NCI-H1105 treated with DMSO at 0.1 percent for 48 hours (cell line): ENCODE data around the gene ACO1.
"Not testable (repeated sequence)": the region's sequence is repeated elsewhere in the genome, so short reads cannot be mapped to it uniquely, and the experiment has no call there.

Experiments used
- DNase-seq: peaks from one replicate; lab custom pipeline; 2025; lab: John Stamatoyannopoulos, UW

The ACO1 gene

DNA sequence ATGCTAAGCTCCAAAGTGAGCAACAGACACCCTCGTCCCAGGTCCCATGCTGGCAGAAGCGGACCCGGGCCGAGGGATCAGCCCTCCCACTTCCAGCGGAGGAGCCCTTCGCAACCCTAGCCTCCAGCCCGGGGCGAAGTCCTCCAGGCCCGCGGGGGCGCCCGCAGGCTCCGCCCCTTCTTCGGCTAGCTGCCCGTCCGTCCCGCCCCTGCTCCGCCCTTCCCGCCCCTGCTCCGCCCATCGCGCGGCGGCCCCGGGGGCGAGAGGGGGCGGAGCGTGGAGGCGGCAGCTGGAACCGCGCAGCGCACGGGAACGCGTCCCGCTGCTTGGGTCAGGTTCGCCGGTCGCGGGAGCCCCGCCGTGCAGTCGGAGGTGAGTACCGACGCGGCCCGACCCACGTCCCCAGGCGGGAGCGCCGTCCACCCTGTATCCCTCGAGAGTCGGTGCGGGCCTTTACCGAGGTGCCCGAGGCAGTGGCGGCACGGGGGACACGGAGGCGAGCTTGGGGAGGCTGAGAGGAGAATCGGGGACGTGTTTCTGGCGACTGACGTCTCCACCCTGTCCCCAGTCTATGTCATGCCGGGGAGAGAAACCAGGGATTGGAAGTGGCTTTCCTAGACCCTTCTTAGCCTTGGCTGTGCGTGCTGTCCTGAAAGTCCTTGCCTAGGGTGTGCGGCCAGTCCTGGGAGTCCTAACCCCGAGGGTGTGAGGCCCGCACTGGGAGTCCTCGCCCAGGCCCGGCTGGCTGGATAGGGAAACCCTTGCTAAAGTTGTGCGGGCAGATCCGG is at the start of gene ACO1:
Gene ACO1, plus strand, starts transcription at position 280 of the 788 bp plus-strand sequence. CDS start 20,864 bp downstream, outside the sequence.
- peak; percentile 77 for DNase-seq

DNA sequence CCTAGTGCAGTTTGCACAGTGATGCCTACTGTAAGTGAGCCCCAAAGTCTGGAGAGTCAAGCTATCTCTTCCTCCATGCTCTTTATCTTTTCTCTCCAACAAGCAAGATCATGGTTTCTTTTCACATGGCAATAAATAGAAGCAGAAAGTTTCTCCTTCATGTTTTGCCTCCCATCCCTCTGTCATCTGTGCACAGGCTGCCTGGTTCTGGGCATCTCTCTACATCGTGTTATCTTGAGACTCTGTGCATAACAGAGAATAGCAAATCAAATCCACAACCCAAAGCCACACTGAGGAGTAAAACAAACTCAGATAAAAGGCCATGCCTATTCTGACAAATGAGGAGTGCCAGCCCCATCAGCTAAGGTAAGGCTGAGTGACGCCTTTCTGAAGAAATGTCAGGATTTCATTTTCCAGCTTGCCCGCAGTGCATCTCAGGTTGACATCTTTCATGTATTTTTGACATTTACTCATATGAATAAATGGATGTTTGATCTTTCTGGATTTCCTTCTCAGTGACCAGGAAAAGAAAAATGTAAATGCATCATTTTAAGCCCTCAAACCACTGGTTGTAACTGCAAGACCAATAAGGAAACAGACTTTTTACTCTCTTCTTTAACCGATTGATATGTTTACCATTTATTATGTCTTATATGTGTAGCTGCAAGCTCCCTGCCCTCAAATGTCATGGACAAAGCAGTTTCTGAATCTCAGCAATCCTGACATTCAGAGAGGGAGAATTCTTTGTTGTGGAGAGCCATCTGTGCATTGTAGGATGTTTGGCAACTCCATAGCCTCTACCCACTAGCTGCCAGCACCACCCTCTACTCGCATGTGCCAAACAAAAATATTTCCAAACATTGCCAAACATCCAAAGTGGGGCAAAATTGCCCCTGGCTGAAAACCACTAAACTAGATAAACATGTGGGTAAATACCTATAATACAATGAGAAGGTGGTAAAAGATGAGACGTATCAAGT is 49.2 kb upstream of the ACO1 start:
- DNase-seq = no peak

DNA sequence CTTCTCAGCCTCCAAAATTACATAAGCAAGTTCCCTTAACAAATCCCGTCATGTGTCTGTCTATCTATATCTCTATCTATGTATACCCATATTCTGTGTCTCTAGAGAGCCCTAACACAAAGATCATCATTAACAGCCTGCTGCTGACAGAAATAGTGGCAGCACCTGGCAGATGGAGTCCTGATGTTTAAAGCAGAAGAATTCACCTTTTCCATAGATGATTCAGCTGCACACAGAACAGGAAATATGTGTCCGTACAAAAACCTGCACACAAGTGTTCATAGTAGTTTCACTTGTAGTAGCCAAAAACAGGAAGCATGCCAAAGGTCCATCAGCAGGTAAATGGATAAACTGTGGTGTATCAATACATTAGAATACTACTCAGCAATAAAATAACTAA is 45.0 kb upstream of the ACO1 start:
- no peak for DNase-seq

DNA sequence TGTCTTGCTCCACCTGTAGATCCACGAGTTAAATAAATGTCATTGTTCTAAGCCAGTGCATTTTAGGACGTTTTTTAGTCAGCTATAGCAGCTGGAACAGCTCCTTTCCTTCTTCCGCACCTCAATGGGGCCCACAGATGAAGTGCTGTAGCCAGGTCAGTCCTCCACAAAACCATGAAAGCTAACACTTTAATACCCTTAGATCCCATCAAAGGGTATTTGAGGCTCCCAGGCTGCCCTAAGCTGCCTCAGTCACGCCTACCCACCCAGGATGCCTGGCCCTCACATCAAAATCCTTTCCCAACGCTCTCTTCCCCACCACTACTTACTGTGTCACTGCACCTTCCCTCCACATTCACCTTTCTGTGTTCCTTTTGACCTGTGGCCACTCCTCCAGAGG is 44.1 kb upstream of the ACO1 start:
- no peak for DNase-seq

DNA sequence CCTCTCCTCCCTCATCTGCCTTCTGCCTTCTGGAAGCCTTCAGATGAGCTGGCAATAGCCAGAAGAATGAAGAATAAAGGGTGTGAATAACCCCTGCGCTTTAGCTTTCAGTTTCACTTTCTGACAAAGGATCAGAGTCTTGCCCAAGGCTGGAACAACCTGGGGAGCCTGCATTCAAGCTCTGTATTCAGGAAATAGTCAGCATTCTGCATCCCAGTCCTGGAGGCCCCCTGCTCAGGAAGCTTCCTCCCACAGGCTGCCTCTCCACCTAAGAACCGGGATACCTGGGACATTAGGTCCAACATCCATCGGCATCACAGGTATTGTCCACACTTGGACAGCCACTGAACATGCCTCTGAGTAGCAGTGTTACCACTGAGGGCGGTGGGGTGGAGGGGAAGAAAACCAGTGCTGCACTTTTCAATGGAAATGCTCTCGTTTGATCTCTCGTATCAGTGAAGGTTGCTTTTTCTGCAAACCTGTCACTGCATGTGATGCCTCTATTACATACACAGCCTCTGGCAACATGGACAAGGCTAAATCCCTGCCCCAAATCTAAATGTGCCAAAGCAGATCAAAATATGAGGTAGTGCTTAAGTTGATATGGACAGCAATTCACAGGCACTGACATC is 39.8 kb upstream of the ACO1 start:
- DNase-seq = no peak

DNA sequence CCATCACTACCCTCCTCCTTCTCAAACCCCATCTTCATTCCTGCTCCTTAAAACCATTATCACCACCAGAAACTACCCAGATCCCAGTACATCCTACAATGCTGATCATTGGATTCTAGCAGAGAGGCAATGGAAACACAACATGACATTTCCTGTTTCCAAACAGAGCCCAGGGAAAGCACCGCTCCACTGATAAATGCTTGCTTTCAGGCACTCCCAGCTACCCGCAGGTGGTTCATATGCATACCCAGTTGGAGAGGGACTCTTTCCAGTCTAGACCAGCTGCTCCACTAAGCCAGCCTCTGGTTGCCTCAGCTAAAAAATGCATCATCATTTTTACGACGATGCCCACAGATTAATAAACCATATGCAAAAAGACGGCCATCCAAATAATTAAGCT is 39.2 kb upstream of the ACO1 start:
- no peak for DNase-seq

DNA sequence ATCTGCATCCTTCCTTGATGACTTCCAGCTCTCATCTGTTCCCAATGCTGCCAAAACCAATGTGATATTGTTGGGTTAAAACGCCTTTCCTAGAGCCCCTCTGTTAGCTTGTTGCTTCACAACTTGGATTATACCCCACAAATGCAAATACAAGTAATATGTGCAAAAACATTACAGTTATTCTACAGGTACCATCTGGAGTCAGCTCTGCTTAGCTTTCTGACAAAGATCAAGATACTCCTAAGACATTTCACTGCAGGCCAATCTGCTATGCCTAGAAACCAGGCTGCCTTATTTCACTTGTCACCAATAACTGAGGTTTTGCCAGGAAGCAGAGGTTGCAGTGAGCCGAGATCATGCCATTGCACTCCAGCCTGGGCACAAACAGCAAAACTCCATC is 36.9 kb upstream of the ACO1 start:
- DNase-seq = no peak

DNA sequence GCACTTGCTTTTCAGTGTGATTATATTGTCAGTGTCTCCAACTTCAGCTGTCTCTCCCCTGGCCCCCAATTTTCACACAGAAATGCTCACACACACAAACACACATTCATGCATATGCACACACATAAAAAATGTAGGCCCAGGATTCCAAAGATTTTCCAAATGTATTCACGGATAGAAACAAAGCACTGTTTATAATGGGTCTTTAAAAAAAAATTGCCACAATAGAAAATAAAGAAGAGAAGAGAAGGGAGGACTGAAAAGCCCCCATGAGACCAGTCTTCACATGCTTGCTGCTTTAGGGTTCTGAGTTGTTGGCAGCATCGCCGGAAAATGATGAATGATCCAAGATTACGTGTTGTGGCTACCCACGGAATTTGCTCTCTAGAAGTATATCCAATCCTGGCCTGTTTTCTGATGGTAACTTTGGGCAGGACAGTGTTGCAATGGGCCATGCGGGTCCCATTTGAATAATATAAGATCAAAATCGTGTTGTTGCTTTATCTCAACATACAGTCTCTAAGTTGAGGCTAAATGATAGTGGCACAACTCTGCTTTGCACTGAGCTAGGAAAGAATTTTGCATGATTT is 36.2 kb upstream of the ACO1 start:
- no peak for DNase-seq

DNA sequence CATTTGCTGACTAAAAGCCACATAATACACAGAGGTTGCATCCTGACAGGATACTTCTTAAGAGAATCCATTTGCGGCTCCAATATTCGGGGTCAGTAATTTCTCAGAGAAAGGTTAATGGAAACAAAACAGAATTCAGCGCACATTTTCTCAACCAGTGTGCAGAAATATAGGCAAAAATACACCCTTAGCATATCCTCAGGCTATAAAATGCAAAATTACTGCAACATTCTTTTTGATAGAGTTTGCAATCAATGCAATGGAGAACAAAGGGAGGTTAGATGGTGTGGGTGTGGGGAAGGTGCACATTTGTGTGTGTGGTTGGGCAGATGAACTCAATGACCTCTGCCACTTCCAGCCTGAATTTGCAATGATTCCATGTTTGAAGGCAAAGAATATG is 35.4 kb upstream of the ACO1 start:
- DNase-seq = no peak

DNA sequence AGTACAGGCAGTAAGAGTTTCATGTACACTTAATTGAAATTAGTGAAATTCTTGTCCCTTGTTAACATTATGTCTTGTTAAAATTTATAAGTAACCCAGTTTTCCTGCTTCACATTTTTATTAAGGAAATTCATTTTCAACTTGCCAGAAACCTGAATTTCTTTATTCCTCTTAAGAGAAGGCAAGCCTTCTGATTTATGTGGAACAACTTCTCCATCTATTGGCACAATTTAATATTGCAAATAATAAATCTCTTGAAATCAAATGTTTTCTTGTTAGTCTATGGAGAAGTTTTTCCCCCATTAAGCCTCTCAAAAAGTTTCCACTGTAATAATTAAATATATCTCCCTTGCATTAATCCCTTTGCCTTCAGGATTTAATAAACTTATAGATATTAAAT is 33.8 kb upstream of the ACO1 start:
- peak; percentile 42 for DNase-seq

DNA sequence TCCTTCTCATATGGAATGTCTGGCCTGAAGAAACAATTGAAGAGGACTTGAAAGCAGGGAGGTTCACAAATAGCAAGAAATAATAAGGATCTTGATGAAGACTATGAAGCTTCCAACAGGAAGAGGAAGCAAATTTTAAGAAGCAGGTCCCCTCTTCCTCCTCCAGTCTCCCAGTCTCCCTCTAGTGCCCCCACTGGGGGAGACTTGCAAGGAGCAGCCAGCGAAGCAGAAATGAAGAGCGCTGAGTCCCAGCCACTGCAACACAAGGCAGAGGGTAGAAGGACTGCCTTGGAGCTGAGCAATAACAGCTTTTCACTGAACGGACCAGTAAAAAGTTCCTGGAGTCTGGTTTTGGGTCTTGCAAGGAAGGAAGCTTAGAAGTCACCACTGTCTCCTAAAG is 32.6 kb upstream of the ACO1 start:
- no peak for DNase-seq

DNA sequence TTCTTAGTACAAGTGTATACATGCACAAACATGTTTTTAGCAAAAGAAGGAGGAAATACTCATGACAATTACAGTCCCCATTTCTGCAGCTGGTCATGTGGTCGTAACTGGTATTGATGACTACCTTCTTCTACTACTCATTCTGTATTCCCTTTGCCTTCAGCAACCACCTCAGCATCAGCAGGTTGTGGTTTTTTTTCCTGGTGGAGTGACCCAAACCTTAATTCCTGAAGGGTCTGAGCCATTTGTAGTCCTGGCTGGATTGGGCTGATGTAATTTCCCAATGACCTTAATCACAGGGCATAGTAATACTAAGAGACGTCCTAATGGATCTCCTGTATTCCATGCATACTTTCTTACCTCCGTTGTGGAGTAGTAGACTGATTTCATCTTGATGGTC is 31.0 kb upstream of the ACO1 start:
- DNase-seq = not testable (repeated sequence)

DNA sequence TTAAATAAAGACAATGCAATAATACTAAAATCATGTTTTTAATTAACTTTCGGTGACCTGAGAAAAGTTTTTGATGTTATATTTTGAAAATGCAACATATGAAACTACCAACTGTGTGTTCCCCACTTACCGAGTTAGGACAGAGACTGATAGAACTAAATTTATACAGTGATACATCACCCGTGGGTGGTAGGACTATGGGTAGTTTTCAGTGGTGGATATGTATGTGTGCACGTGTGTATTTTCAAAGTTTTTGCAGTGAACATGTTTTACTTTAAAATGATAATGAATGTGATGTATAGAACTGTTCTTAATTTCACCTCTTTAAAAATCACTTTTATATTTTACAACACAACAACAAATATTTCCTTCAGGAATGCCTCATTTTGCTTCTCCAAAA is 25.0 kb upstream of the ACO1 start:
- DNase-seq = no peak

DNA sequence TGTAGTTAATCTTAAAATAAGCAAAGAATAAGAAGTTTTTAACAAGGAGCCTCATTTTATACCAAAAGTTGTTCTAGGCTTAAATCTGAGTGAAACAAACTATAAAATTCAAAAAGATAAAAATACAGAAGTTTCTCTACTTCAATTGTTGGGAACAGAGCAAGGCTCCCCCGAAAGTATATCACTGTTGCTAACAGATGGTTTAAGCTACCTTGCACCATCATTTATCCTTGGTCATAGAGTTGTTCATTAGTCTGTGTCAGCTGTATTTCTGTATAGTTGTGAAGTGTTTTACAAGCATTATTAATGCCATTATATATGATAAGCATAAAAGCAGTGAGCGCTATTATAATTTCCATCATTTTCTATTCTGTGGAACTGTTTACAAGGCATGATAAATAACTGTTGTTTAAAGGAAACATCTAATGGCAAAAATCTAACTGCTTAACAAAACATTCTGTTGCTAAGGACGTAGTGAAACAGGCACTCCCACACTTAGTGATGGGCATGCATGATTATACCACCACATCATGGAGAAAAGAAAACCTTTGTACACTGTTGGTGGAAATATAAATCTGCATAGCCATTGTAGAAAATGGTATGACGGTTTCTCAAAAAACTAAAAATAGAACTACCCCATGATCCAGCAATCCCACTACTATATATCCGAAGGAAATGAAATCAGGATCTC is 23.3 kb upstream of the ACO1 start:
- no peak for DNase-seq

DNA sequence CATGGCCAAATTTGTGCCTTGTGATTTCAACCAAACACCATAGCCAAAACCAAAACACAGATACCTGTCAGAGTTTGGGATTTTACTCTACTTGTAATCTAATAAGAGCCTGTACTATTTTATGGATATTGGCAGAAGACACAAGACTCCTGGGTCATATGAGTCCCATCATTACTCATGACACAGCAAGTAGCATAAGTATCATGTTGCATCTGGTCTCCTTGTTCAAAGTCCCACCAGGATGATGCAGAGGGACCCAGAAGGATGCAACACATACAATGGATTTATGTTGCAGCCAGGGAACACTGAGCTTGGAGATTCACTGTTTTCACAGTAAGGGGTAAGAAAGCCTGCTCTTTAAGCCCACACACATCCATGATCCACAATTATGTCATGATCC is 13.2 kb upstream of the ACO1 start:
- DNase-seq = no peak

DNA sequence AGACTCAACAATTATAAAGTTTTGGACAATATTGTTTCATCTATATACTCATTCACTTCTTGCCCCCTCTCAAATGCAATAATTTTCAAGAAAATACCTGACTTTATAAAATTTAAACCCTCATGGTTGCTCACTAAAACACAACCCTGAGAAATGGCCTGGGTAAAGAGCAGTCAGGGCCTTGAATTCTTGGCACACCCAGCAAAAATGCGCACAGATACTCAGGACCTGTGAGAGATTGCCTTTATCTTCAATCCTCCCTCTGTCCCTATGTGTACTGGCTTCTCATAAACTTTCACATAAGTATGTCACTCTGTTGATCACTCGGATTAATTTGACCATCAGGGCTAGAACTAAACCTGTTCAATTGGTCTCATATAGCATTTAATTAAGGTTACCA is 12.8 kb upstream of the ACO1 start:
- DNase-seq = no peak

DNA sequence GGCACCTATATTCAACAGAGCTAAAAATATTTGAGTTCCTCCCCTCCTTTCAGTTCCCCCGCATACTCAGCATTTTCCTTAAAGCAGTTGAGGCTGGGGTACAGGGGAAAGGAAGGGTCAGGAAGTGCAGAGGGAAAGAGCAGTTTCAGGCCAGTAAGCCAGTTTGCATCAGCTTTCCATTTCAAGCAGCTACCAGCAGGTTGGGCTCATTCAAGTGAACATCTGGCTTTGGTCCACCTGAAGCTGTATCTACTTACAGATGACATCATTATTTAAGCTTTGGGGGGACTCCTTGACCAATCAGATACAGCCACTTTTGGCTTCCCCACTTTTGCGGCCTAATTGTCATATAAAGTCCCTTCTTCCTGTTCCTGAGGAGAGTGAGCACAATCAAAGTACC is 8.2 kb upstream of the ACO1 start:
- no peak for DNase-seq

DNA sequence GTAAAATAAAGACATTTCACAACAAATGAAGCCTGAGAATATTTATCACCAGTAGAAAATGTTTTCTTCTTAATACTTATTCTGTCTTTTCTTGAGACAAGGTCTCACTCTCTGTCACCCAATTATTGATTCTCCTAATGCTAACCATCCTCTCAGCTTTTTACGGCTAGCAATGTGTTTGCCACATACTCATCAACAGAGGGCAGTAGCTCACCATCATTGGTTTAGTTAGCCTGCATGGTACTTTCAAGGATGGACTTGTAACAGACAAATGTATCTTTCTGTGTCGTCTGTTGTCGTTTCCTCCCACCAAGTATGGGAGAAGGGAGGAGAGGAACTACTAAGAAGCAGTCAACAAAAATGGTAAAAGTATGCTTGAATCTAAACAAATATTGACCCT is 5.9 kb upstream of the ACO1 start:
- peak; percentile 68 for DNase-seq

DNA sequence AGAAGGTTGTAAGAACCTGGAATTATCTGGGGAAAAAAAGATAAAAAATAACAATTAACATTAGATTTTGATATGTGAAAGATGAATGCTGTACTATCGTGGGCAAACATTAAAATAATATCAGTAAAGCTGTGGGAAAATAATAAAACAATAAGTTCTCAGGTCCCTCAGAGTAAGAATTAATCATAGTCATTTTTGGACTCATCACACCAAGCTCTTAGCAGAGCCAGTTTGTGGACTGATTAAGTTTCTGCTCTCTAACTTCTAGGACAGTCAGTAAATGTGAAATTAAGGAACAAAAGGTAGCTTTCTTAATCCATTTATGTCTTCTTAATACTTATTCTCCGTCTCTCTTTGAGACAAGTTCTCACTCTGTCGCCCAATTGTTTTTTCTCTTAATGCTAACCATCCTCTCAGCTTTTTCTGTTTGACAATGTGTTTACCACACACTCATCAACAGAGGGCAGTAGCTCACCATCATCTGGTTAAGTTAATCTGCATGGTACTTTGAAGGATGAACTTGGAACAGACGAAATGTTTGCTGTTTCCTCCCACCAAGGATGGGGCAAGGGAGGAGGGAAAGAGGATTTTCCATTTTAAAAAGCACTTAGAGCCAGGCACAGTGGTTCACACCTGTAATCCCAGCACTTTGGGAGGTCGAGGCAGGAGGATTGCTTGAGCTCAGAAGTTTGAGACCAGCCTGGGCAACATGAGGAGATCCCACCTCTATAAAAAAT is 5.3 kb upstream of the ACO1 start:
- DNase-seq = peak; percentile 81

DNA sequence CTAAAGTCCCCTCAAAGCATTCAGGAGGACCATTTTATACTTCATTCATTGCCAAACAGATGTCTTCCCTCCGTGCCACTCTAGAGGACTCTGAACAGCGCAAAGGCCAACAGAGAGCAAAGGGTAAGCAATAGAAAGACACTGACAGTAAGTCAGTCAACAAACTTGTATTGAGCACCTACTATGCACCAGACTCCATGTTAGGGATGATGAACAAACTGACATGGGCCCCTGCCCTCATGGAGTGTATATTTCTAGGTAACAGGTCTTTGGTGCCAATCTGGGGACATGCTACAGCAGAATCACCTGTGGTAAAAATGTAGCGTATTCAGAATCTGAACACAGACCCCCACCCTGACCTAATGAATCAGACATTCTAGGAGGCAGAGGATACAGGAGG is 3.5 kb upstream of the ACO1 start:
- DNase-seq = no peak
